GM18520 (cell line): ENCODE measurements around the gene INSYN1.

Source experiments
- ATAC-seq: cut with Tn5 transposase; IDR thresholded peaks from one replicate; pipeline ENCODE4 v1.9.1; 2021; ENCODE audit not compliant: unreplicated experiment

The INSYN1 gene

DNA sequence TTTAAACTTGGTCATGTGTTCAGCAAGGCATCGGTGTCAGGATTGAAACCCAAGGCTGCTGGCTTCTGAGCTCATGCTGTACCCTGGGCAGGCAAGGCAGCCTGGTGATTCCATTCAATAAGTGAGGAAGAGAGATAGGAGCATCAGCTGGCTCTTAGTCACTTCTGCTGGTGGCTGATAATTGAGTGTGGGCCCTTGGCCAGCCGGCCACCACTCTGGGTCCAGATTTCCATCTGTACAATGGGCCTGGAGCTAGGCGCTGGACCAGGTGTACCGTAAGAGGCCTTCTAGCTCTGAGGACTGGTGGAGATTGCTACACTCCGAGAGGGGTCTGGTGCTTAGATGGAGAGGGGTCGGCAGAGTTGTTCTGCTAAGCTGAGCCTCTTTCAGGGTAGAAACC, 64.7 kb downstream of the INSYN1 start:
- no peak for ATAC-seq

DNA sequence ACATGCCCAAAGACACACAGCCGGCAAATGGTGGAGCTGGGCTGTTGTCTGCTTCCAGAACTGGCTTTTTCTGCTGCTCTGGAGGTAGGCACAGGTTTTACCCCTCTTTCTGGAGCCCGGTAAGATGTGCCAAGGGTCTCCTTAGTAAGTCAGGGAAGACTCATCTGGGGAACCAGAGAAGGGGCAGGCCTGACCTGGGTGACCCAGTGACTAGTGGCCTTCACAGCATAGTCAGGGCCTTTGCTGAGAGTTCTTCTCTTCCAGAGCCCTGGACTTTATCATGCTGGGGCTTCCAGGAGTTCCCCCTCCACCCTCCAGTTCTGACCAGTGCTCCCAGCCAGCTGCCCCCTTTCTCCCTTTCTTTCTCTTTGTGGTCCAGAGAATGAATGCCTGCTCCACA, 65.8 kb downstream of the INSYN1 start:
- no peak for ATAC-seq

DNA sequence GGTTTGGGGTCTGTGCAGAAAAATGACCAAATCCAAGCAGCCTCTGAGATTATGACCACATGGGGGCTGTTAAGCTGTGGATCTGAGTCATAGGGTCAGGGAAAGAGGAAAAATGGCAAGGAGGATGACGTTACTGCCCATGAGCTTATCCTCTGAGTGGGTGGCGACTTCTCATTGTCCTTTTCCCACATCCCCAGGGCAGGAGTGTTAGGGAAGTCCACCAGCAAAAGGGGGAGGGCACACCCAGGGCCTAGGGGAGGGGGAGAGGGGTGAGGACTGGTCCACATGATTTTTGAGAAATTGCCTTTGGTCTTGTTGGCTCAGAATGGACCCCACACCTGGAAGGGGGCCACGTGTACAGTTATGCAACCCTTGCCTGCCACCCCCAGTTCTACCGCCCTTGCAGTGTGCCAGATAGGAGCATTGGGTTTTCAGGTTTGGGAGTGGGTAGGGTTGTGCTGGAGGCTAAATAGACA, 66.3 kb downstream of the INSYN1 start:
- ATAC-seq = no peak

DNA sequence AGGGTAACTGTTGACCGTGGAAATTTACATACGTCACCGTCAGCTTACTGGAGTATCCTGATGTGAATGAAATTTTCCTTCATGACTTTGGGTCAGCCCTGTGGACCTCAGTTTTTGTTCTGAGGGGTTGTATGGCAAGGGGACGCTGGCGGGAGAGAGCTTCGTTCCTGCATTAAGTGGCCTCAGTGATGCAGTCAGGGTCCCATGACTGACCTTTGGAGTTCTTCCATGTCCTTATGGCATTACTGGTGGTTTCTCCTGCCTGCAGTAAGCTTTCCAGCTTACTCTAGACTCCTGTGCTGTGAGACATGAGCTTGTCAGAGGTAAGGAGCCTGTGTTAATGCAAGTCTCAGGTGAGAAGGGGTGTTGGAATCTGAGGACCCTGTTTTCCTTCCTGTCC, 67.2 kb downstream of the INSYN1 start:
- ATAC-seq = no peak
